ENCODE data around the gene MAD2L1BP.

GRCh38 chr6:43609402-43609801 lies 26.2 kb upstream of the MAD2L1BP start:
- TF ChIP-seq, protein P1, sequence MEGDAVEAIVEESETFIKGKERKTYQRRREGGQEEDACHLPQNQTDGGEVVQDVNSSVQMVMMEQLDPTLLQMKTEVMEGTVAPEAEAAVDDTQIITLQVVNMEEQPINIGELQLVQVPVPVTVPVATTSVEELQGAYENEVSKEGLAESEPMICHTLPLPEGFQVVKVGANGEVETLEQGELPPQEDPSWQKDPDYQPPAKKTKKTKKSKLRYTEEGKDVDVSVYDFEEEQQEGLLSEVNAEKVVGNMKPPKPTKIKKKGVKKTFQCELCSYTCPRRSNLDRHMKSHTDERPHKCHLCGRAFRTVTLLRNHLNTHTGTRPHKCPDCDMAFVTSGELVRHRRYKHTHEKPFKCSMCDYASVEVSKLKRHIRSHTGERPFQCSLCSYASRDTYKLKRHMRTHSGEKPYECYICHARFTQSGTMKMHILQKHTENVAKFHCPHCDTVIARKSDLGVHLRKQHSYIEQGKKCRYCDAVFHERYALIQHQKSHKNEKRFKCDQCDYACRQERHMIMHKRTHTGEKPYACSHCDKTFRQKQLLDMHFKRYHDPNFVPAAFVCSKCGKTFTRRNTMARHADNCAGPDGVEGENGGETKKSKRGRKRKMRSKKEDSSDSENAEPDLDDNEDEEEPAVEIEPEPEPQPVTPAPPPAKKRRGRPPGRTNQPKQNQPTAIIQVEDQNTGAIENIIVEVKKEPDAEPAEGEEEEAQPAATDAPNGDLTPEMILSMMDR (IDR thresholded peaks at IDR 0.05), result no peak
- TF ChIP-seq POLR2A (IDR thresholded peaks at IDR 0.05), result no peak
